Eye (tissue), 1 donor: ENCODE data around the gene PCDHB15.
"Not testable (repeated sequence)": the region's sequence is repeated elsewhere in the genome, so short reads cannot be mapped to it uniquely, and the experiment has no call there.

Experiments
- DNase-seq: peaks from one replicate; pipeline ENCODE4 v3.0.0-alpha.2; 2015

PCDHB15 gene

DNA sequence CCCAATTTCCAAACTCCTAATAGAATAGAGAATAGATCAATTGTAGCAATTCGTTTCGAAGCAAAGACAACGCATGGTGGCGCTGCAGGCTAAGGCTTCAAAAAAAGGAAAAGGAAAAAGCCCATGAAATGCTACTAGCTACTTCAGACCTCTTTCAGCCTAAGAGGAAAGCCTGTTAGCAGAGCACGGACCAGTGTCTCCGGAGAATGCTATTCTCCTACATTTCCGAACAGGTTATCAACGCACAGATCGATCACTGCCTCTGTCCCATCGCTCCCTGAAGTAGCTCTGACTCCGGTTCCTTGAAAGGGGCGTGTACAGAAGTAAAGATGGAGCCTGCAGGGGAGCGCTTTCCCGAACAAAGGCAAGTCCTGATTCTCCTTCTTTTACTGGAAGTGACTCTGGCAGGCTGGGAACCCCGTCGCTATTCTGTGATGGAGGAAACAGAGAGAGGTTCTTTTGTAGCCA, at the start of gene PCDHB15:
TSS of gene PCDHB15 (plus strand) at position 146 of the 468 bp plus-strand sequence. CDS start at position 330, 184 bp downstream.
- peak; percentile 66 for DNase-seq

DNA sequence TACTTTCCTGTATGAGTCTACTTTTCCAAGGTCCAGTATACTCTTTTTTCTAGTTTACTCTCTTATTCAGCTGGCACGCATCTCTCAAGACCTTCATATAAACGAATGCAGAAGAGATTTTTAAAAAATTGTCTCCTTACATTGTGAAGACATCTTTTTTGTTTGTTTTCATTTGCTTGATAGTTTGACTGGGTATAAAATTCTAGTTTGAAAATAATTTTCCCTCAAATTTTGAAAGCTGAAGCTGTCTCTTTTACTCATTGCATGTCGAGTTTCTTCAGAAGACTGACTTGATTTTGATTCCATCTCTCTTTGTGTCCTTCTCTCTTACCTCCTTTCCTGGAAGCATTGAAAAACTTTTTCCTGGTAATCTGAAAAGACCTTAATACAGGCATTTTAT, 48.8 kb upstream of the PCDHB15 start:
- DNase-seq = no peak

DNA sequence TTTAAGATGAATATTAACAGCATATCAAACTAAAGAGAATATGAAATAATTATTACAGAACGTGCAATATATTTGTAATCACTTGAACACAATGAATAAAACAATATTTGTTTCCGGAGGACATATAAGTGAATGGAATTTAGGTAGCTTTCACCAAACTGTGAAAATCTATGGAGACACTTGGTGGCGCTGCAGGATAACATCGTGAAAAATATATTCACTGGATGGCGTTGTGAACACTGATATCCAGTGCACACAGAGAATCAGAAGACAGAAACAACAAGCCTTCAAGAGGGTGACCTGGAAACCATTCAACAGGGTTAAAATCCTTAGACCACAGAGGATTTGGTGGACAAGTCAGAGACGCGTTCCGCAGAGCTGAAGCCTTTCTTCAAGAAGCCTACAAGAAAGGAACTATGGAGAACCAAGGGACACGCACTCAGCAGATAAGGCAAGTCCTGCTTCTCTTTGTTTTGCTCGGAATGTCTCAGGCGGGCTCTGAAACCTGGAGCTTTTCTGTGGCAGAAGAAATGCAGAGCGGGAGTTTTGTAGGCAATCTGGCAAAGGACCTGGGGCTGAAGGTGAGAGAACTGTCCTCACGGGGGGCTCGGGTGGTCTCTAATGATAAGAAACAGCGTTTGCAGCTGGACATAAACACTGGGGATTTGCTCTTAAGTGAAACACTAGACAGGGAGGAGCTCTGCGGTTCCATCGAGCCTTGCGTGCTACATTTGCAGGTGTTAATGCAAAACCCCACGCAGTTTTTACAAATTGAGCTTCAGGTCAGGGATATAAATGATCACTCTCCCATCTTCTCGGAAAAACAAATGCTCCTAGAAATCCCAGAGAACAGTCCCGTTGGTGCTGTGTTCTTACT, 45.6 kb upstream of the PCDHB15 start, which contains the start of gene PCDHB11:
TSS of gene PCDHB11 (plus strand) at position 269 of the 877 bp plus-strand sequence. CDS start at position 417, 148 bp downstream.
- DNase-seq = peak; percentile 26

DNA sequence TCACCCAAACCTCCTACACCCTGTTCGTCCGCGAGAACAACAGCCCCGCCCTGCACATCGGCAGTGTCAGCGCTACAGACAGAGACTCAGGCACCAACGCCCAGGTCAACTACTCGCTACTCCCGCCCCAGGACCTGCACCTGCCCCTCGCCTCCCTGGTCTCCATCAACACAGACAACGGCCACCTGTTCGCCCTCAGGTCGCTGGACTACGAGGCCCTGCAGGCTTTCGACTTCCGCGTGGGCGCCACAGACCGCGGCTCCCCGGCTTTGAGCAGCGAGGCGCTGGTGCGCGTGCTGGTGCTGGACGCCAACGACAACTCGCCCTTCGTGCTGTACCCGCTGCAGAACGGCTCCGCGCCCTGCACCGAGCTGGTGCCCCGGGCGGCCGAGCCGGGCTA, 44.1 kb upstream of the PCDHB15 start:
- not testable (repeated sequence) for DNase-seq

DNA sequence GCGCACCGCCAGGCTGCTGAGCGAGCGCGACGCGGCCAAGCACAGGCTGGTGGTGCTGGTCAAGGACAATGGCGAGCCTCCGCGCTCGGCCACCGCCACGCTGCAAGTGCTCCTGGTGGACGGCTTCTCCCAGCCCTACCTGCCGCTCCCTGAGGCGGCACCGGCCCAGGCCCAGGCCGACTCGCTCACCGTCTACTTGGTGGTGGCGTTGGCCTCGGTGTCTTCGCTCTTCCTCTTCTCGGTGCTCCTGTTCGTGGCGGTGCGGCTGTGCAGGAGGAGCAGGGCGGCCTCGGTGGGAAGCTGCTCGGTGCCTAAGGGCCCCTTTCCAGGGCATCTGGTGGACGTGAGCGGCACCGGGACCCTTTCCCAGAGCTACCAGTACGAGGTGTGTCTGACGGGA, 43.5 kb upstream of the PCDHB15 start:
- DNase-seq = not testable (repeated sequence)

DNA sequence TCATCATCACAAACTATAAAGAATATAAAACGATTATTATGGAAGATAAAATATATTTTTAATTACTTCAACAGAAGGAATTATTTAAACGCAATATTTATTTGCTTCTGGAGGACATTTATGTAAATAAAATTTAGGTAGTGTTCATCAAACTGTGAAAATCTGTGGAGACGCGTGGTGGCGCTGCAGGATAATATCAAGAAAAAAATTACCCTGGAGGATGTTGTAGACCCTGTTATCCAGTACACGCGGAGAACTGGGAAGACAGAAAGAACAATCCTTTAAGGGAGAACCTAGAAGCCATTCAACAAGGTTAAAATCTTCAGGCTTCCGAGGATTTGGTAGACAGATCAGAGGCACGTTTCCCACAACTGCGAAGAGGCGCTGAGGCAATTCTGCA, 36.7 kb upstream of the PCDHB15 start, which contains the start of gene PCDHB12:
TSS of gene PCDHB12 (plus strand) at position 242 of the 400 bp plus-strand sequence. CDS start 189 bp downstream, outside the sequence.
- DNase-seq = peak; percentile 36

DNA sequence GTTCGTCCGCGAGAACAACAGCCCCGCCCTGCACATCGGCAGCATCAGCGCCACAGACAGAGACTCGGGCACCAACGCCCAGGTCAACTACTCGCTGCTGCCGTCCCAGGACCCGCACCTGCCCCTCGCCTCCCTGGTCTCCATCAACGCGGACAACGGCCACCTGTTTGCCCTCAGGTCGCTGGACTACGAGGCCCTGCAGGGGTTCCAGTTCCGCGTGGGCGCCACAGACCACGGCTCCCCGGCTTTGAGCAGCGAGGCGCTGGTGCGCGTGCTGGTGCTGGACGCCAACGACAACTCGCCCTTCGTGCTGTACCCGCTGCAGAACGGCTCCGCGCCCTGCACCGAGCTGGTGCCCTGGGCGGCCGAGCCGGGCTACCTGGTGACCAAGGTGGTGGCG, 34.9 kb upstream of the PCDHB15 start:
- DNase-seq = not testable (repeated sequence)

DNA sequence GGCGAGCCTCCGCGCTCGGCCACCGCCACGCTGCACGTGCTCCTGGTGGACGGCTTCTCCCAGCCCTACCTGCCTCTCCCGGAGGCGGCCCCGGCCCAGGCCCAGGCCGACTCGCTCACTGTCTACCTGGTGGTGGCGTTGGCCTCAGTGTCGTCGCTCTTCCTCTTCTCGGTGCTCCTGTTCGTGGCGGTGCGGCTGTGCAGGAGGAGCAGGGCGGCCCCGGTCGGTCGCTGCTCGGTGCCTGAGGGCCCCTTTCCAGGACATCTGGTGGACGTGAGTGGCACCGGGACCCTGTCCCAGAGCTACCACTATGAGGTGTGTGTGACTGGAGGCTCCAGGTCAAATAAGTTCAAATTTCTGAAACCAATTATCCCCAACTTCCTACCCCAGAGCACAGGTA, 34.3 kb upstream of the PCDHB15 start:
- DNase-seq = not testable (repeated sequence)

DNA sequence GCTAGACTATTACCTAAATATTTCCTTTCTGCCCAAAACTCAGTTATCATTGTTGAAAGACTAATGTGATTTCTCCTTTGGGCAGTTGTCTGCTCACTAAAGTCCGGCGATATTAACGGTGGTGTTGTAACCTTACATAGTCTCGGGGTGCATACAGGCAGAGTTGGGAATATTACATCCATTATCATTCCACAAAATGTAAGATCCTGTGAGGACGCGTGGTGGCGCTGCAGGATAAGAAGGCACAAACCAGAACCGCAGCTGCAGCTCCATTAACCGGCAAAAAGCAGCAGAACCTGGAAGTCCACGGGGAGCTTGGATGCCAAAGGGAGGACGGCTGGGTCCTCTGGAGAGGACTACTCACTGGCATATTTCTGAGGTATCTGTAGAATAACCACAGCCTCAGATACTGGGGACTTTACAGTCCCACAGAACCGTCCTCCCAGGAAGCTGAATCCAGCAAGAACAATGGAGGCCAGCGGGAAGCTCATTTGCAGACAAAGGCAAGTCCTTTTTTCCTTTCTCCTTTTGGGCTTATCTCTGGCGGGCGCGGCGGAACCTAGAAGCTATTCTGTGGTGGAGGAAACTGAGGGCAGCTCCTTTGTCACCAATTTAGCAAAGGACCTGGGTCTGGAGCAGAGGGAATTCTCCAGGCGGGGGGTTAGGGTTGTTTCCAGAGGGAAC, 31.4 kb upstream of the PCDHB15 start, which contains the start of gene PCDHB13:
TSS of gene PCDHB13 (plus strand) at position 264 of the 684 bp plus-strand sequence. CDS start at position 469, 205 bp downstream.
- DNase-seq = peak; percentile 47

DNA sequence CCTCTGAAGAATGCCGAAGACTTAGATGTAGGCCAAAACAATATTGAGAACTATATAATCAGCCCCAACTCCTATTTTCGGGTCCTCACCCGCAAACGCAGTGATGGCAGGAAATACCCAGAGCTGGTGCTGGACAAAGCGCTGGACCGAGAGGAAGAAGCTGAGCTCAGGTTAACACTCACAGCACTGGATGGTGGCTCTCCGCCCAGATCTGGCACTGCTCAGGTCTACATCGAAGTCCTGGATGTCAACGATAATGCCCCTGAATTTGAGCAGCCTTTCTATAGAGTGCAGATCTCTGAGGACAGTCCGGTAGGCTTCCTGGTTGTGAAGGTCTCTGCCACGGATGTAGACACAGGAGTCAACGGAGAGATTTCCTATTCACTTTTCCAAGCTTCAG, 30.6 kb upstream of the PCDHB15 start:
- not testable (repeated sequence) for DNase-seq

DNA sequence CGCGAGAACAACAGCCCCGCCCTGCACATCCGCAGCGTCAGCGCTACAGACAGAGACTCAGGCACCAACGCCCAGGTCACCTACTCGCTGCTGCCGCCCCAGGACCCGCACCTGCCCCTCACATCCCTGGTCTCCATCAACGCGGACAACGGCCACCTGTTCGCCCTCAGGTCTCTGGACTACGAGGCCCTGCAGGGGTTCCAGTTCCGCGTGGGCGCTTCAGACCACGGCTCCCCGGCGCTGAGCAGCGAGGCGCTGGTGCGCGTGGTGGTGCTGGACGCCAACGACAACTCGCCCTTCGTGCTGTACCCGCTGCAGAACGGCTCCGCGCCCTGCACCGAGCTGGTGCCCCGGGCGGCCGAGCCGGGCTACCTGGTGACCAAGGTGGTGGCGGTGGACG, 29.7 kb upstream of the PCDHB15 start:
- not testable (repeated sequence) for DNase-seq

DNA sequence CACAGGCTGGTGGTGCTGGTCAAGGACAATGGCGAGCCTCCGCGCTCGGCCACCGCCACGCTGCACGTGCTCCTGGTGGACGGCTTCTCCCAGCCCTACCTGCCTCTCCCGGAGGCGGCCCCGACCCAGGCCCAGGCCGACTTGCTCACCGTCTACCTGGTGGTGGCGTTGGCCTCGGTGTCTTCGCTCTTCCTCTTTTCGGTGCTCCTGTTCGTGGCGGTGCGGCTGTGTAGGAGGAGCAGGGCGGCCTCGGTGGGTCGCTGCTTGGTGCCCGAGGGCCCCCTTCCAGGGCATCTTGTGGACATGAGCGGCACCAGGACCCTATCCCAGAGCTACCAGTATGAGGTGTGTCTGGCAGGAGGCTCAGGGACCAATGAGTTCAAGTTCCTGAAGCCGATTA, 29.2 kb upstream of the PCDHB15 start:
- not testable (repeated sequence) for DNase-seq

DNA sequence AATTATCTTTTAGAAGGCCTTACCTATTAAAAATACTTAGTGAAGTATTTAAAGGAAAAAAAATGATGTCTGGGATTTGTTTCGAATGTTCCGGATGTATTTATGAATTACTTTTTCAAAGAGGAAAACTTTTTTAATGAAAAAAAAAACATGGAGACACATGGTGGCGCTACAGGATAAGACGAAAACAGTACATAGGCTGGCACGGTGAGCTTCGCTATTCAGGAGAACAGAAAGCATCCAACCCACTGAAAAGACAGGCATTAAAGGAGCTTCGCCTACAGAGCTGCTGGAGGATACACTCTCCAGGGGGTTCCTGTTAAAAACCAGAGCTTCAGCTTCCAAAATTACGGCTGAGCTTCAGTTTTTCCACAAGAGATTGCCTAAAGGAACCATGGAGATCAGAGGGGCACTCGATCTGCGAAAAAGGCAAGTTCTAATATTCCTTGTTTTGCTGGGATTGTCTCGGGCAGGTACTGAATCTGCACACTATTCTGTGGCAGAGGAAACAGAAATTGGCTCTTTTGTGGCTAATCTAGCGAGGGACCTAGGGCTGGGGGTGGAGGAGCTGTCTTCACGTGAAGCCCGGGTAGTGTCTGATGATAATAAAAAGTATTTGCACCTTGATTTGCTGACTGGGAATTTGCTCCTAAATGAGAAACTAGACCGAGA, 21.9 kb upstream of the PCDHB15 start, which contains the start of gene PCDHB14:
TSS of gene PCDHB14 (plus strand) at position 232 of the 672 bp plus-strand sequence. CDS start at position 395, 163 bp downstream.
- peak; percentile 51 for DNase-seq

DNA sequence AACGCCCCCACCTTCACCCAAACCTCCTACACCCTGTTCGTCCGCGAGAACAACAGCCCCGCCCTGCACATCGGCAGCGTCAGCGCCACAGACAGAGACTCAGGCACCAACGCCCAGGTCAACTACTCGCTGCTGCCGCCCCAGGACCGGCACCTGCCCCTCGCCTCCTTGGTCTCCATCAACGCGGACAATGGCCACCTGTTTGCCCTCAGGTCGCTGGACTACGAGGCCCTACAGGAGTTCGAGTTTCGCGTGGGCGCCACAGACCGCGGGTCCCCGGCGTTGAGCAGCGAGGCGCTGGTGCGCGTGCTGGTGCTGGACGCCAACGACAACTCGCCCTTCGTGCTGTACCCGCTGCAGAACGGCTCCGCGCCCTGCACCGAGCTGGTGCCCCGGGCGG, 20.4 kb upstream of the PCDHB15 start:
- not testable (repeated sequence) for DNase-seq

DNA sequence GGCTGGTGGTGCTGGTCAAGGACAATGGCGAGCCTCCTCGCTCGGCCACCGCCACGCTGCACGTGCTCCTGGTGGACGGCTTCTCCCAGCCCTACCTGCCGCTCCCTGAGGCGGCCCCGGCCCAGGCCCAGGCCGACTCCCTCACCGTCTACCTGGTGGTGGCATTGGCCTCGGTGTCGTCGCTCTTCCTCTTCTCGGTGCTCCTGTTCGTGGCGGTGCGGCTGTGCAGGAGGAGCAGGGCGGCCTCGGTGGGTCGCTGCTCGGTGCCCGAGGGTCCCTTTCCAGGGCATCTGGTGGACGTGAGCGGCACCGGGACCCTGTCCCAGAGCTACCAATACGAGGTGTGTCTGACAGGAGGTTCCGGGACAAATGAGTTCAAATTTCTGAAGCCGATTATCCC, 19.8 kb upstream of the PCDHB15 start:
- DNase-seq = not testable (repeated sequence)

DNA sequence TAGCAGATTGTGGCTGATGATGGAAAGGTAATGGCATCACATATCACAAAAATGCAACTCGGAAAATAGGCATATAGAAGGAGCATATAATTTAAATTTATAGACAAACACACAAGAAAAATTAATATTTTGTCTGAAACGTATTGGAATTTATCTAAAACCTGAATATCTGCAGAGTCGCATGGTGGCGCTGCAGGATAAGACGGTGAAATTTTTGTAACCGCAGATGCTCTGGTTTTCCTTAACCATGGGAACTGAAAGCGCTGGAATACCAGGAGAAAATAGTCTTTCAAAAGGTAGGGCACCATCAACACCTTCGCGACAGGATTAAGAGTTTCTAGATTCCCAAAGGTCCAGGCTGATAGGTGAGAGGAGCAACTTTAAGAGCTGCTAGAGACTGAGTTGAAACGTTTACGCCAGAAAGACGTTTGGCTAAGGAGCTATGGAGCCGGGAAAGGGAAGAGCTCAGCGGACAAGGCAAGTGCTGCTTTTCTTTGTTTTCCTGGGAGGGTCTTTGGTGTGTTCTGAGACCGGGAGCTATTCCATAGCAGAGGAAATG, 11.0 kb upstream of the PCDHB15 start:
- peak; percentile 37 for DNase-seq

DNA sequence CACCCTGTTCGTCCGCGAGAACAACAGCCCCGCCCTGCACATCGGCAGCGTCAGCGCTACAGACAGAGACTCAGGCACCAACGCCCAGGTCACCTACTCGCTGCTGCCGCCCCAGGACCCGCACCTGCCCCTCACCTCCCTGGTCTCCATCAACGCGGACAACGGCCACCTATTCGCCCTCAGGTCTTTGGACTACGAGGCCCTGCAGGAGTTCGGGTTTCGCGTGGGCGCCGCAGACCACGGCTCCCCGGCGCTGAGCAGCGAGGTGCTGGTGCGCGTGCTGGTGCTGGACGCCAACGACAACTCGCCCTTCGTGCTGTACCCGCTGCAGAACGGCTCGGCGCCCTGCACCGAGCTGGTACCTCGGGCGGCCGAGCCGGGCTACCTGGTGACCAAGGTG, 9.3 kb upstream of the PCDHB15 start:
- DNase-seq = not testable (repeated sequence)

DNA sequence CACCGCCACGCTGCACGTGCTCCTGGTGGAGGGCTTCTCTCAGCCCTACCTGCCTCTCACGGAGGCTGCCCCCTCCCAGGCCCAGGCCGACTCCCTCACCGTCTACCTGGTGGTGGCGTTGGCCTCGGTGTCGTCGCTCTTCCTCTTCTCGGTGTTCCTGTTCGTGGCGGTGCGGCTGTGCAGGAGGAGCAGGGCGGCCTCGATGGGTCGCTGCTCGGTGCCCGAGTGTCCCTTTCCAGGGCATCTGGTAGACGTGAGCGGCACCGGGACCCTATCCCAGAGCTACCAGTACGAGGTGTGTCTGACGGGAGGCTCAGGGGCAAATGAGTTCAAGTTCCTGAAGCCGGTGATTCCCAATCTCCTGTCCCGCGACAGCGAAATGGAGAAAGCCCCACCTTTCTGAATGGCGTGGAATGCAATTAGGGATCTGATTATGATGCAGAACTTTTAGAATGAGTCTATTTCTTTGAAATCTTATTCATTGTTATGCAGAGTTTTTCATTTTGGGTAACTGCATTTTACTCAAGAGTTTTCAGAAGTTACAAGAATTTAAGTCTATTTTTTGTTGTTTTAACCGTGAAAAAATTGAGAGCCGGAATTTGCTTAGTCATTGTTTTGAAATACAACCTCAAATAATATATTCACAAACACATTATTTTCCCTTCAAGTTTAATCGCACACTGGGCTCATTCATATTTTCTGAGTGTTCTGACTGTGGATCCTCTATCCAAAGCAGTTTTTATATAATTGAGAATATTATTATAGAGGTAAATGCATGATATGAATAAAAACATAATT, 8.5 kb upstream of the PCDHB15 start:
- DNase-seq = no peak

DNA sequence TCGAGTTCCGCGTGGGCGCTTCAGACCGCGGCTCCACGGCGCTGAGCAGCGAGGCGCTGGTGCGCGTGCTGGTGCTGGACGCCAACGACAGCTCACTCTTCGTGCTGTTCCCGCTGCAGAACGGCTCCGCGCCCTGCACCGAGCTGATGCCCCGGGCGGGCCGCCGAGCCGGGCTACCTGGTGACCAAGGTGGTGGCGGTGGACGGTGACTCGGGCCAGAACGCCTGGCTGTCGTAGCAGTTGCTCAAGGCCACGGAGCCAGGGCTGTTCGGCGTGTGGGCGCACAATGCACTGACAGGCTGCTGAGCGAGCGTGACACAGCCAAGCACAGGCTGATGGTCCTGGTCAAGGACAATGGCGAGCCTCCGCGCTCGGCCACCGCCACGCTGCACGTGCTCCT, 3.7 kb upstream of the PCDHB15 start:
- no peak for DNase-seq

DNA sequence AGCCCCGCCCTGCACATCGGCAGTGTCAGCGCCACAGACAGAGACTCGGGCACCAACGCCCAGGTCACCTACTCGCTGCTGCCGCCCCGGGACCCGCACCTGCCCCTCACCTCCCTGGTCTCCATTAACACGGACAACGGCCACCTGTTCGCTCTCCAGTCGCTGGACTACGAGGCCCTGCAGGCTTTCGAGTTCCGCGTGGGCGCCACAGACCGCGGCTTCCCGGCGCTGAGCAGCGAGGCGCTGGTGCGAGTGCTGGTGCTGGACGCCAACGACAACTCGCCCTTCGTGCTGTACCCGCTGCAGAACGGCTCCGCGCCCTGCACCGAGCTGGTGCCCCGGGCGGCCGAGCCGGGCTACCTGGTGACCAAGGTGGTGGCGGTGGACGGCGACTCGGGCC, 1.8 kb downstream of the PCDHB15 start:
- DNase-seq = not testable (repeated sequence)

DNA sequence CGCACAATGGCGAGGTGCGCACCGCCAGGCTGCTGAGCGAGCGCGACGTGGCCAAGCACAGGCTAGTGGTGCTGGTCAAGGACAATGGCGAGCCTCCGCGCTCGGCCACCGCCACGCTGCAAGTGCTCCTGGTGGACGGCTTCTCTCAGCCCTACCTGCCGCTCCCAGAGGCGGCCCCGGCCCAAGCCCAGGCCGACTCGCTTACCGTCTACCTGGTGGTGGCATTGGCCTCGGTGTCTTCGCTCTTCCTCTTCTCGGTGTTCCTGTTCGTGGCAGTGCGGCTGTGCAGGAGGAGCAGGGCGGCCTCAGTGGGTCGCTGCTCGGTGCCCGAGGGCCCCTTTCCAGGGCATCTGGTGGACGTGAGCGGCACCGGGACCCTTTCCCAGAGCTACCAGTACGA, 2.2 kb downstream of the PCDHB15 start:
- not testable (repeated sequence) for DNase-seq
